CD14-positive monocyte (primary cell): ENCODE results near the gene SMARCA5. TPM values are rescaled to one million over a fixed set of nuclear protein-coding genes. Genes with fewer than 3 reads are reported as not detected.

ENCODE experiments used
- DNase-seq, 3 donors: peaks; one replicate each; pipeline ENCODE4 v3.0.0-alpha.2; 2011 to 2022
- H2AFZ ChIP-seq: 2 replicates; pipeline ENCODE4 v1.6.0; 2012; ENCODE audit warnings: mild to moderate bottlenecking, low read depth, low read length, inconsistent platforms; ENCODE audit not compliant: insufficient read depth, poor library complexity, severe bottlenecking
- H3K27ac ChIP-seq, 2 donors: 1 replicate in 1 of 2; 2 replicates in 1 of 2; pipeline ENCODE4 v1.5.1; 2012 to 2013; ENCODE audit warnings: low read length in 2 of 2, control low read depth in 1 of 2, inconsistent platforms in 1 of 2, low read depth in 1 of 2, mild to moderate bottlenecking in 1 of 2
- H3K27me3 ChIP-seq, 2 donors: one replicate each; pipeline versions ENCODE4 v1.6.0 to v1.6.1; 2011 to 2013; ENCODE audit warnings: low read length in 2 of 2; ENCODE audit not compliant: control insufficient read depth in 2 of 2, insufficient read depth in 2 of 2
- H3K36me3 ChIP-seq, 2 donors: replicated peaks in 1 of 2; 1 replicate in 1 of 2; 2 replicates in 1 of 2; pipeline versions ENCODE4 v1.5.1 to v1.6.1; 2012 to 2013; ENCODE audit warnings: low read length in 2 of 2, control low read depth in 1 of 2, inconsistent platforms in 1 of 2, mild to moderate bottlenecking in 1 of 2; ENCODE audit not compliant: insufficient read depth in 2 of 2, control insufficient read depth in 1 of 2
- H3K4me1 ChIP-seq, 2 donors: 1 replicate in 1 of 2; 2 replicates in 1 of 2; pipeline versions ENCODE4 v1.5.1 to v1.6.1; 2012 to 2013; ENCODE audit warnings: low read length in 2 of 2, control low read depth in 1 of 2, inconsistent platforms in 1 of 2, mild to moderate bottlenecking in 1 of 2, moderate library complexity in 1 of 2; ENCODE audit not compliant: insufficient read depth in 2 of 2, control insufficient read depth in 1 of 2
- H3K4me2 ChIP-seq: replicated peaks from 2 replicates; pipeline ENCODE3; 2012; ENCODE audit warnings: low read length, moderate library complexity, mild to moderate bottlenecking; ENCODE audit not compliant: poor library complexity, severe bottlenecking; ENCODE audit errors: extremely low read depth
- H3K4me3 ChIP-seq, 3 experiments: fragments of 200-600 bp in 1 of 3; sonication (generic) in 1 of 3; replicated peaks in 1 of 3; 1 replicate in 2 of 3; 2 replicates in 1 of 3; pipeline ENCODE4 v1.5.1; 2011 to 2013; ENCODE audit warnings: low read length in 3 of 3, mild to moderate bottlenecking in 3 of 3, control low read depth in 2 of 3, low read depth in 2 of 3, inconsistent platforms in 1 of 3, moderate library complexity in 1 of 3
- H3K79me2 ChIP-seq: 2 replicates; pipeline ENCODE4 v1.6.0; 2012; ENCODE audit warnings: mild to moderate bottlenecking, control low read depth, inconsistent platforms, low read length, moderate library complexity; ENCODE audit not compliant: insufficient read depth
- H3K9ac ChIP-seq: 2 replicates; pipeline ENCODE4 v1.6.0; 2017; ENCODE audit warnings: low read length, mild to moderate bottlenecking; ENCODE audit not compliant: insufficient read depth, poor library complexity, severe bottlenecking
- H3K9me3 ChIP-seq, 2 donors: replicated peaks in 1 of 2; 1 replicate in 1 of 2; 2 replicates in 1 of 2; pipeline versions ENCODE4 v1.5.1 to v1.6.1; 2012 to 2013; ENCODE audit warnings: low read length in 2 of 2, control low read depth in 1 of 2; ENCODE audit not compliant: control insufficient read depth in 1 of 2, insufficient read depth in 1 of 2
- H4K20me1 ChIP-seq: 2 replicates; pipeline ENCODE4 v1.6.0; 2012; ENCODE audit warnings: mild to moderate bottlenecking, low read length, control low read depth, moderate library complexity; ENCODE audit not compliant: insufficient read depth
- H3K27ac Mint-ChIP-seq, 7 donors: one replicate each; pipeline ENCODE4 v1.8.0; 2020; ENCODE audit warnings: mild to moderate bottlenecking in 7 of 7, mixed read lengths in 7 of 7, moderate library complexity in 6 of 7, inconsistent platforms in 2 of 7
- H3K27me3 Mint-ChIP-seq, 3 donors: one replicate each; pipeline ENCODE4 v1.8.0; 2021 to 2022; ENCODE audit warnings: low read depth in 3 of 3, mild to moderate bottlenecking in 3 of 3, mixed read lengths in 3 of 3, moderate library complexity in 3 of 3, inconsistent platforms in 1 of 3
- H3K36me3 Mint-ChIP-seq, 2 donors: one replicate each; pipeline ENCODE4 v1.8.0; 2020; ENCODE audit warnings: mixed read lengths in 2 of 2, inconsistent platforms in 1 of 2, mild to moderate bottlenecking in 1 of 2
- H3K4me1 Mint-ChIP-seq: one replicate; pipeline ENCODE4 v1.8.0; 2020; ENCODE audit warnings: mild to moderate bottlenecking, mixed read lengths
- H3K4me3 Mint-ChIP-seq, 2 donors: one replicate each; pipeline ENCODE4 v1.8.0; 2020; ENCODE audit warnings: mild to moderate bottlenecking in 2 of 2, mixed read lengths in 2 of 2, moderate library complexity in 1 of 2
- H3K9me3 Mint-ChIP-seq, 7 donors: one replicate each; pipeline ENCODE4 v1.8.0; 2020 to 2022; ENCODE audit warnings: mixed read lengths in 7 of 7, mild to moderate bottlenecking in 6 of 7, moderate library complexity in 6 of 7, inconsistent platforms in 2 of 7
- WGBS: methylation state at CpG from one replicate; pipeline ENCODE4 v1.1.5; 2013; ENCODE audit warnings: missing lambda C conversion rate; ENCODE audit not compliant: insufficient coverage; 5-methylcytosine and 5-hydroxymethylcytosine counted together
- intact Hi-C, 2 donors: fragments of 100-400 bp; cut with micrococcal nuclease; formaldehyde crosslinking; loops; one replicate each; pipeline versions ENCODE4 v1.15.0 to v1.15.1; 2023
- polyA plus RNA-seq, 3 donors: library from polyadenylated mRNA; depleted of rRNA in 1 of 3; unstranded in 2 of 3; stranded (reverse) in 1 of 3; fragments of 300-500 nt in 2 of 3; fragments of >200 nt in 1 of 3; fragmentation: Illumina TruSeq in 2 of 3; gene quantifications; 1 replicate in 2 of 3; 2 replicates in 1 of 3; pipeline ENCODE4 v1.2.3, GENCODE V29; 2012 to 2021
- TF ChIP-seq, protein P1 (sequence below): fragments of 200-600 bp; IDR thresholded peaks from one replicate; pipeline ENCODE4 v1.8.0; 2022; ENCODE audit warnings: antibody characterized with exemption, mild to moderate bottlenecking

Gene SMARCA5
- polyA plus RNA-seq, 3 donors, result 5.6 to 19.4 (median 12.6) TPM

DNA sequence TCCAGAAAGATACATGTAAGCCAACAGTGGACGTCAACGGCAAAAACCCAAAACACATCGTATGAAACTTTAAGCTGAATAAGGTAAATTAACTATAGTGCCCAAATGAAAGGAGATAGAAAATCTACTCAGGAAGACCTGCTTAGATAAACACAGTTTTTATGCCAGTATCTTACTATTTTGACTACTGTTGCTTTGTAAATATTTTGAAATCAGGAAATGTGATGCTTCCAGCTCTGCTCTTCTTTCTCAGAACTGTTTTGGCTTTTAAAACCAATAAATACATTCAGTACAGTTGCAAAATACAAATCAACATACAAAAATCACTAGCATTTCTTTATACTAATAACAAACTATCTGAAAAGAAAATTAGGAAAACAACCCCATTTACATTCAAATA, 83.8 kb downstream of the SMARCA5 start:
- no peaks in the 10 kb centered on the region for H3K36me3 ChIP-seq
- peaks cover 2 to 6% of the 10 kb centered on the region in 2 donors for H3K9me3 ChIP-seq
- H3K4me1 ChIP-seq, result no peaks in the 10 kb centered on the region
- H3K79me2 ChIP-seq, result no peaks in the 10 kb centered on the region
- Mint-ChIP-seq H3K27ac (no peak overlapping the region), H3K4me3 (no peak overlapping the region), H3K36me3 (no peaks in the 10 kb centered on the region), H3K27me3 (peaks cover 1 to 6% (median 1%) of the 10 kb centered on the region in 3 donors), H3K9me3 (peaks cover 8 to 20% (median 12%) of the 10 kb centered on the region in 7 donors), H3K4me1 (no peaks in the 10 kb centered on the region)
- H3K27me3 ChIP-seq, result no peaks in the 10 kb centered on the region
- intact Hi-C loops, result no loop called here
- DNase-seq, result no peak
- TF ChIP-seq, protein P1, sequence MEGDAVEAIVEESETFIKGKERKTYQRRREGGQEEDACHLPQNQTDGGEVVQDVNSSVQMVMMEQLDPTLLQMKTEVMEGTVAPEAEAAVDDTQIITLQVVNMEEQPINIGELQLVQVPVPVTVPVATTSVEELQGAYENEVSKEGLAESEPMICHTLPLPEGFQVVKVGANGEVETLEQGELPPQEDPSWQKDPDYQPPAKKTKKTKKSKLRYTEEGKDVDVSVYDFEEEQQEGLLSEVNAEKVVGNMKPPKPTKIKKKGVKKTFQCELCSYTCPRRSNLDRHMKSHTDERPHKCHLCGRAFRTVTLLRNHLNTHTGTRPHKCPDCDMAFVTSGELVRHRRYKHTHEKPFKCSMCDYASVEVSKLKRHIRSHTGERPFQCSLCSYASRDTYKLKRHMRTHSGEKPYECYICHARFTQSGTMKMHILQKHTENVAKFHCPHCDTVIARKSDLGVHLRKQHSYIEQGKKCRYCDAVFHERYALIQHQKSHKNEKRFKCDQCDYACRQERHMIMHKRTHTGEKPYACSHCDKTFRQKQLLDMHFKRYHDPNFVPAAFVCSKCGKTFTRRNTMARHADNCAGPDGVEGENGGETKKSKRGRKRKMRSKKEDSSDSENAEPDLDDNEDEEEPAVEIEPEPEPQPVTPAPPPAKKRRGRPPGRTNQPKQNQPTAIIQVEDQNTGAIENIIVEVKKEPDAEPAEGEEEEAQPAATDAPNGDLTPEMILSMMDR, result no peak
- H2AFZ ChIP-seq, result no peak overlapping the region
- H3K4me3 ChIP-seq, result no peak overlapping the region
- no CpG with 5 or more reads among the region's 3 CpGs for WGBS
- H3K27ac ChIP-seq, result no peak overlapping the region
- no peak overlapping the region for H3K9ac ChIP-seq
- no peaks in the 10 kb centered on the region for H4K20me1 ChIP-seq
- no peak overlapping the region for H3K4me2 ChIP-seq

DNA sequence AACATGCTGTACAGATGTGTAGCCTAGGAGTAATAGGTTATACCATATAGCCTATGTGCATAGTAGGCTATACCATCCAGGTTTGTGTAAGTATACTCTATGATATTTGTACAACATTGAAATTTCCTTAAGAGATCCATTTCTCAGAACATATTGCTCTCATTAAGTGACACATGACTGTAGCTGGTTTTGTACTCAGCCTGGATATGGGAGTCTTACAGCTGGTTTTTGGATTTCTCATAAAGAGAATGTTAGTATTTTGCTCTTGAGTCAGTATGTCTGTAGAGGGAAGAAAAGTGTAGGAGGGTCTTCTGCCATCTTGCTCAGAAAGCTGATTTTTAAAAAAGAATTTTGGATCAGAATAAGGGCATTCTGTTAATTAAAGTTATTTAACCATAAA, 85.3 kb downstream of the SMARCA5 start:
- Histone ChIP-seq H2AFZ (no peak overlapping the region), H3K36me3 (no peaks in the 10 kb centered on the region), H3K4me3 (no peak overlapping the region), H3K4me1 (no peaks in the 10 kb centered on the region), H3K9me3 (peaks cover under 1 to 5% of the 10 kb centered on the region in 2 donors), H3K4me2 (no peak overlapping the region), H4K20me1 (no peaks in the 10 kb centered on the region), H3K9ac (no peak overlapping the region), H3K79me2 (no peaks in the 10 kb centered on the region), H3K27ac (no peak overlapping the region), H3K27me3 (no peaks in the 10 kb centered on the region)
- Mint-ChIP-seq H3K36me3 (no peaks in the 10 kb centered on the region), H3K9me3 (peaks cover 0 to 13% (median 8%) of the 10 kb centered on the region in 7 donors), H3K4me1 (no peaks in the 10 kb centered on the region), H3K27ac (no peak overlapping the region), H3K27me3 (peaks cover 0 to 6% (median 1%) of the 10 kb centered on the region in 3 donors), H3K4me3 (no peak overlapping the region)
- no peak for DNase-seq
- intact Hi-C loops, result no loop called here
- TF ChIP-seq, protein P1, result no peak
